Stomach (tissue), 9 donors: ENCODE measurements around the gene RIC1. TPM values are rescaled to one million over a fixed set of nuclear protein-coding genes. Genes with fewer than 3 reads are reported as not detected.
"Not testable (repeated sequence)": the region's sequence is repeated elsewhere in the genome, so short reads cannot be mapped to it uniquely, and the experiment has no call there.

Experiments used
- DNase-seq, 2 donors: peaks; one replicate each; pipeline versions ENCODE4 v3.0.0 to v3.0.0-alpha.2; 2013 to 2019
- H3K27ac ChIP-seq, 5 donors: fragments of 200-600 bp in 4 of 5; sonication (generic) in 4 of 5; one replicate each; pipeline ENCODE4 v1.5.1; 2013 to 2019; ENCODE audit warnings: mild to moderate bottlenecking in 1 of 5, moderate library complexity in 1 of 5
- H3K27me3 ChIP-seq, 3 donors: fragments of 200-600 bp; sonication (generic); one replicate each; pipeline ENCODE4 v1.5.1; 2017 to 2019; ENCODE audit warnings: mixed run types in 1 of 3
- H3K36me3 ChIP-seq, 4 donors: fragments of 200-600 bp; sonication (generic); 1 replicate in 3 of 4; 2 replicates in 1 of 4; pipeline ENCODE4 v1.5.1; 2016 to 2019
- H3K4me1 ChIP-seq, 4 donors: fragments of 200-600 bp; sonication (generic); one replicate each; pipeline ENCODE4 v1.5.1; 2016 to 2019
- H3K4me3 ChIP-seq, 4 donors: fragments of 200-600 bp; sonication (generic) in 3 of 4; one replicate each; pipeline ENCODE4 v1.5.1; 2016 to 2019; ENCODE audit warnings: mild to moderate bottlenecking in 1 of 4
- H3K9me3 ChIP-seq, 4 donors: fragments of 200-600 bp; sonication (generic); one replicate each; pipeline ENCODE4 v1.5.1; 2016 to 2019
- CTCF ChIP-seq, 7 experiments: fragments of 450-650 bp in 4 of 7; fragments of 200-600 bp in 3 of 7; sonication (generic) in 3 of 7; IDR thresholded peaks; one replicate each; pipeline ENCODE4 v1.5.1; 2016 to 2019; ENCODE audit warnings: antibody characterized with exemption in 7 of 7, control low read depth in 2 of 7, mild to moderate bottlenecking in 1 of 7
- EP300 ChIP-seq: sonication (generic); formaldehyde crosslinking; IDR thresholded peaks from one replicate; pipeline ENCODE4 v1.6.1; 2017; ENCODE audit warnings: antibody characterized with exemption
- POLR2A ChIP-seq, 4 donors: fragments of 450-650 bp; IDR thresholded peaks; one replicate each; pipeline ENCODE4 v1.6.1; 2016; ENCODE audit warnings: antibody characterized with exemption in 4 of 4, control low read depth in 2 of 4, mild to moderate bottlenecking in 1 of 4, moderate library complexity in 1 of 4
- POLR2AphosphoS5 ChIP-seq, 3 donors: sonication (generic); formaldehyde crosslinking; IDR thresholded peaks; one replicate each; pipeline ENCODE4 v1.6.1; 2016; ENCODE audit warnings: antibody characterized with exemption in 3 of 3
- WGBS, 5 donors: extraction: QIAGEN DNeasy Blood & Tissue Kit in 3 of 5; methylation state at CpG; one replicate each; pipeline versions ENCODE4 v1.1.5 to v1.1.7; 2013 to 2018; 5-methylcytosine and 5-hydroxymethylcytosine counted together
- intact Hi-C: fragments of 100-400 bp; cut with DNase I; formaldehyde crosslinking; loops from one replicate; pipeline ENCODE4 v1.15.1; 2023; ENCODE audit warnings: low total_unique reads
- polyA plus RNA-seq, 3 donors: library from polyadenylated mRNA; stranded (reverse); fragments of 200-250 nt; gene quantifications; one replicate each; pipeline ENCODE4 v1.2.3, GENCODE V29; 2013
- total RNA-seq, 5 donors: library from RNA; depleted of rRNA; stranded (reverse); fragments of >200 nt; gene quantifications; one replicate each; pipeline versions ENCODE4 v1.1.0 to v1.2.3, GENCODE V29; 2014 to 2016
- donor health status: healthy with polysubstance abuse.
- donor health status: Bipolar disorder and iron deficiency.
- donor health status: healthy.

The RIC1 gene
- total and polyA plus RNA-seq, 8 donors: 3.2 to 67.9 (median 10.8) TPM

DNA sequence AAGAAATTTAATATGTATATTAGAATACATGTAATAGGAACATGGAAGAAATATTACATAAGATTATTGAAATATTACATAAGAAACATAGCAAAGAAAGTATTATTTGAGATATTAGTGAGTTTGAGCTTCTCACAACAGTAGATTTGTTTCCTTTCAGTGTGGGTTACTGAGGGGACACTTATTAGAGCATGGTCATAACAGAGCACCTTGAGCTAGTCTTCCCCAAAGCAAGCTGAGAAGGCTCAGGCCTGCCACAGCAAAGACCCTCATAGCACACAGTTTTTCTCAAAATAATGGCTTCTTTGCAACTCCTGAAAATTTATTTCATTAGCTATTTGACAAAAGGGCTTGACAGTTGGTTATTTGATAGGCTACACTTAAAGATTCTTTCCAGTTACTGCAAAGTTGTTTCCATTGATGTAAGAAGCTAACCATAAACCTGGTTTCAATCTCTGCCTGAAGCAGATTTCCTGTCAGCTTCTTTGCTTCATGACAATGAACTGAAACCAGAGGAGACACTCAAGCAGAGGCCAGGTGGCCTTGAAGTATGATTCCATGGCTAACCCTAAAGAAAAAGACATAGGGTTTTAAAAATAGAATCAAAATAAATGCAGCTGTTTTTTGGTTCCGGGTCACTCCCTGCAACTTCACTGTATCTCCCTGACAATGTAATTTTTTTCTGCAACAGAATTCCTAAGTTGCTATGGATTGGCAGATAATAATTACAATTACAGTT, 135.4 kb downstream of the RIC1 start:
- Histone ChIP-seq H3K27ac (no peak overlapping the region), H3K27me3 (no peaks in the 10 kb centered on the region), H3K36me3 (peaks cover 45 to 93% (median 92%) of the 10 kb centered on the region in 4 donors), H3K4me3 (no peak overlapping the region), H3K4me1 (no peaks in the 10 kb centered on the region), H3K9me3 (no peaks in the 10 kb centered on the region)
- DNase-seq: no peak
- 80 to 88% (median 87%) methylated on average over 1 of the region's 1 CpG for WGBS, 5 donors
- TF ChIP-seq POLR2A (IDR thresholded peaks at IDR 0.05): no peak
- no peak for TF ChIP-seq EP300
- TF ChIP-seq POLR2AphosphoS5 (IDR thresholded peaks at IDR 0.05): no peak
- no peak for TF ChIP-seq CTCF (IDR thresholded peaks at IDR 0.05)
- intact Hi-C loops: no loop called here

DNA sequence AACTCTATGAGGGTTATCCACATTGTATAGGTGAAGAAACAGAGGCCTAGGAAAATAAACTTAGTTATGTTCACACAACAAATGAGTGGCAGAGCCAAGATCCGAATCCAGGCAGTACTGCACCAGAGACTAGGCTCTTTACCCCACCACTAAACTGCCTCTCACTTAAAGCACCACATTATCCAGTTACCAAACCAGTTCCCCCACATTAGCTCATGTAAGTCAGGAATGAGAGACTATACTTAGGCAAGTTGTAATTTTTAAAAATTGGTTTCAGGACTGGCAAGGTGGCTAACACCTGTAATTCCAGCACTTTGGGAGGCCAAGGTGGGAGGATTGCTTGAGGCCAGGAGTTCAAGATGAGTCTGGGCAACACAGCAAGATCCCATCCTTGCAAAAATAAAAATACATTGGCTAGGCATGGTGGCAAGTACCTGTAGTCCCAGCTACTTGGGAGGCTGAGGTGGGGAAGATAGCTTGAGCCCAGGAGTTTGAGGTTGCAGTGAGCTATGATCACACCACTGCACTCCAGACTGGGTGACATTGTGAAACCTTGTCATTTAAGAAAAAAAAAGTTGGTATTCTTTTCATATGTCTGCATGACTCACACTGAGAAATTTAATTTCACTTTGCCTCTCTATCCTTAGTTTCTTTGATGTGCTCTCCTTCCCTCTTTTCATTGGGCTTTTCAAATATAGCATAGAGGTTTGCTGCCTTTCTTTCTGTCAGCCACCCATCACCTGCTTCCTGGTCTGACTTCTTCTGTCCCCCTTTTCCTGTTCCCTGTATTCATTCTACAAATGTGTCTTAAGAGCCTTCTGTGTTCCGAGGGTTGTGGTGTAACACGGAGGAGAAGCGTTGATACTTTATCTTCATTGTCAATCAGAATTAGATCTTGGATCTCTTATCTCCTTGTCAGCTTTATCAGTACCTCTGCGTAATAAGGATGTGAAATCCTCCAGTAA, 139.3 kb downstream of the RIC1 start:
- no peak overlapping the region for H3K27ac ChIP-seq
- no peaks in the 10 kb centered on the region for H3K27me3 ChIP-seq
- no peak for DNase-seq
- no peaks in the 10 kb centered on the region for H3K9me3 ChIP-seq
- no peak for TF ChIP-seq CTCF (IDR thresholded peaks at IDR 0.05)
- TF ChIP-seq POLR2AphosphoS5 (IDR thresholded peaks at IDR 0.05): no peak
- no peak for TF ChIP-seq EP300
- no peak for TF ChIP-seq POLR2A (IDR thresholded peaks at IDR 0.05)
- H3K4me3 ChIP-seq: no peak overlapping the region
- intact Hi-C loops: no loop called here
- H3K4me1 ChIP-seq: no peaks in the 10 kb centered on the region
- peaks cover 61 to 100% (median 99%) of the 10 kb centered on the region in 4 donors for H3K36me3 ChIP-seq
- 72 to 88% (median 84%) methylated on average over 5 of the region's 5 CpGs for WGBS, 5 donors

GRCh38 chr9:5773324-5773999, 144.6 kb downstream of the RIC1 start:
- peaks cover 0 to 4% (median under 1%) of the 10 kb centered on the region in 4 donors for H3K9me3 ChIP-seq
- peaks cover 41 to 99% (median 96%) of the 10 kb centered on the region in 4 donors for H3K36me3 ChIP-seq
- no peak for DNase-seq
- H3K27me3 ChIP-seq: no peaks in the 10 kb centered on the region
- H3K4me1 ChIP-seq: no peaks in the 10 kb centered on the region
- no peak overlapping the region for H3K4me3 ChIP-seq
- no peak overlapping the region for H3K27ac ChIP-seq
- 88 to 93% (median 91%) methylated on average over 3 of the region's 3 CpGs for WGBS, 5 donors
- TF ChIP-seq CTCF (IDR thresholded peaks at IDR 0.05) (no peak), EP300 (no peak), POLR2AphosphoS5 (IDR thresholded peaks at IDR 0.05) (no peak), POLR2A (IDR thresholded peaks at IDR 0.05) (no peak)
- intact Hi-C loops: no loop called here

- H3K27ac ChIP-seq: no peak overlapping the region
- DNase-seq: no peak
- peaks cover 0 to 1% (median 0%) of the 10 kb centered on the region in 4 donors for H3K4me1 ChIP-seq
- peaks cover 31 to 99% (median 90%) of the 10 kb centered on the region in 4 donors for H3K36me3 ChIP-seq
- intact Hi-C loops: no loop called here
- TF ChIP-seq POLR2A (IDR thresholded peaks at IDR 0.05) (no peak), CTCF (IDR thresholded peaks at IDR 0.05) (no peak), EP300 (no peak), POLR2AphosphoS5 (IDR thresholded peaks at IDR 0.05) (no peak)
- no peak overlapping the region for H3K4me3 ChIP-seq
- 97 to 100% (median 100%) methylated on average over 1 of the region's 1 CpG for WGBS, 5 donors
- no peaks in the 10 kb centered on the region for H3K27me3 ChIP-seq
- H3K9me3 ChIP-seq: peaks cover 3 to 34% (median 16%) of the 10 kb centered on the region in 4 donors
These were observed 149.9 kb downstream of the RIC1 start for GRCh38 chr9:5778805-5779204.

- WGBS, 5 donors: 90 to 100% (median 95%) methylated on average over 3 to 4 of the region's 4 CpGs
- H3K27me3 ChIP-seq, DNase-seq, H3K4me3 ChIP-seq, H3K27ac ChIP-seq, intact Hi-C loops: not testable (repeated sequence)
- H3K36me3 ChIP-seq: peaks cover 27 to 99% (median 82%) of the 10 kb centered on the region in 4 donors
- H3K9me3 ChIP-seq: peaks cover 3 to 34% (median 16%) of the 10 kb centered on the region in 4 donors
- peaks cover 0 to 10% (median 0%) of the 10 kb centered on the region in 4 donors for H3K4me1 ChIP-seq
These were observed 150.9 kb downstream of the RIC1 start for GRCh38 chr9:5779705-5780218.

DNA sequence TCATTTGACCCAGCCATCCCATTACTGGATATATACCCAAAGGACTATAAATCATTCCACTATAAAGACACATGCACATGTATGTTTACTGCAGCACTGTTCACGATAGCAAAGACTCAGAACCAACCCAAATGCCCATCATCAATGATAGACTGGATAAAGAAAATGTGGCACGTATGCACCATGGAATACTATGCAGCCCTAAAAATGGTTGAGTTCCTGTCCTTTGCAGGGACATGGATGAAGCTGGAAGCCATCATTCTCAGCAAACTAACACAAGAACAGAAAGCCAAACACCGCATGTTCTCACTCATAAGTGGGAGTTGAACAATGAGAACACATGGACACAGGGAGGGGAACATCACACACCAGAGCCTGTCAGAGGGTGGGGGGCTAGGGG, 154.5 kb downstream of the RIC1 start:
- peaks cover 29 to 95% (median 76%) of the 10 kb centered on the region in 4 donors for H3K36me3 ChIP-seq
- 97 to 100% (median 99%) methylated on average over 3 of the region's 3 CpGs for WGBS, 5 donors

More for the DNA sequence above, 154.5 kb downstream of the RIC1 start:
- DNase-seq, H3K27me3 ChIP-seq, intact Hi-C loops, H3K27ac ChIP-seq, H3K4me3 ChIP-seq: not testable (repeated sequence)
- peaks cover 3 to 33% (median 14%) of the 10 kb centered on the region in 4 donors for H3K9me3 ChIP-seq
- H3K4me1 ChIP-seq: peaks cover 0 to 10% (median 0%) of the 10 kb centered on the region in 4 donors
